SK-N-SH (cell line): ENCODE measurements around the gene WWC2. TPM values are rescaled to one million over a fixed set of nuclear protein-coding genes. Genes with fewer than 3 reads are reported as not detected.

Source experiments
- CTCF ChIA-PET: fragments of 300-600, 350-600 bp; formaldehyde crosslinking; extraction: SDS; loops from one replicate; lab custom pipeline; 2021; lab: Yijun Ruan, JAX
- POLR2A ChIA-PET: fragments of 350-600 bp; sonication (Branson Sonifier 250); formaldehyde crosslinking; extraction: SDS; loops from one replicate; lab custom pipeline; 2020; ENCODE audit warnings: antibody characterized with exemption, inconsistent platforms; lab: Yijun Ruan, JAX
- DNase-seq: peaks from one replicate; pipeline ENCODE4 v3.0.0; 2012
- H2AFZ ChIP-seq: fragments of 200-600 bp; sonication (generic); 2 replicates; pipeline ENCODE4 v1.8.1; 2016; ENCODE audit warnings: antibody characterized with exemption, mild to moderate bottlenecking, low read depth
- H3F3A ChIP-seq: fragments of 200-600 bp; sonication (generic); replicated peaks from 2 replicates; pipeline ENCODE3; 2016; ENCODE audit warnings: antibody characterized with exemption, mild to moderate bottlenecking; ENCODE audit not compliant: insufficient read depth
- H3K27ac ChIP-seq, 2 experiments: fragments of 200-500 bp in 1 of 2; fragments of 200-600 bp in 1 of 2; sonication (Bioruptor generic) in 1 of 2; sonication (generic), shearing (Covaris generic) in 1 of 2; 2 replicates each; pipeline versions ENCODE4 v1.5.1 to v1.6.1; 2014 to 2016; ENCODE audit warnings: low read depth in 2 of 2, inconsistent platforms in 1 of 2, low read length in 1 of 2, mild to moderate bottlenecking in 1 of 2, mixed read lengths in 1 of 2
- H3K27me3 ChIP-seq: fragments of 200-600 bp; sonication (generic), shearing (Covaris generic); 2 replicates; pipeline ENCODE4 v1.6.1; 2016; ENCODE audit warnings: mixed run types; ENCODE audit not compliant: insufficient read depth
- H3K36me3 ChIP-seq, 2 experiments: fragments of 200-500 bp in 1 of 2; fragments of 200-600 bp in 1 of 2; sonication (Bioruptor generic) in 1 of 2; sonication (generic) in 1 of 2; replicated peaks in 1 of 2; 2 replicates each; pipeline versions ENCODE3 to v1.5.1; 2014 to 2016; ENCODE audit warnings: low read length in 1 of 2, mild to moderate bottlenecking in 1 of 2; ENCODE audit not compliant: insufficient read depth in 2 of 2, control insufficient read depth in 1 of 2
- H3K4me1 ChIP-seq, 2 experiments: fragments of 200-500 bp in 1 of 2; fragments of 200-600 bp in 1 of 2; sonication (Bioruptor generic) in 1 of 2; sonication (generic), shearing (Covaris generic) in 1 of 2; 2 replicates each; pipeline versions ENCODE4 v1.5.1 to v1.6.1; 2014 to 2016; ENCODE audit warnings: low read depth in 1 of 2, low read length in 1 of 2, mixed run types in 1 of 2; ENCODE audit not compliant: insufficient read depth in 2 of 2, control insufficient read depth in 1 of 2
- H3K4me2 ChIP-seq: fragments of 200-600 bp; sonication (generic), shearing (Covaris generic); 2 replicates; pipeline ENCODE4 v1.6.1; 2017; ENCODE audit warnings: mixed run types
- H3K4me3 ChIP-seq, 2 experiments: fragments of 200-500 bp in 1 of 2; fragments of 200-600 bp in 1 of 2; sonication (Bioruptor generic) in 1 of 2; sonication (generic), shearing (Covaris generic) in 1 of 2; 2 replicates each; pipeline versions ENCODE4 v1.5.1 to v1.8.1; 2014 to 2016; ENCODE audit warnings: low read depth in 2 of 2, inconsistent platforms in 1 of 2, low read length in 1 of 2, mild to moderate bottlenecking in 1 of 2, mixed read lengths in 1 of 2, moderate library complexity in 1 of 2
- H3K79me2 ChIP-seq: fragments of 200-600 bp; sonication (generic); 2 replicates; pipeline ENCODE4 v1.8.1; 2017; ENCODE audit warnings: mild to moderate bottlenecking; ENCODE audit not compliant: insufficient read depth
- H3K9ac ChIP-seq: fragments of 200-600 bp; sonication (generic); 2 replicates; pipeline ENCODE4 v1.6.1; 2017; ENCODE audit warnings: mixed run types
- H3K9me2 ChIP-seq: fragments of 200-600 bp; sonication (generic); 2 replicates; pipeline ENCODE4 v1.6.1; 2017; ENCODE audit warnings: mixed run types
- H3K9me3 ChIP-seq: fragments of 200-600 bp; sonication (generic); 2 replicates; pipeline ENCODE4 v1.6.1; 2017; ENCODE audit warnings: mixed run types, mild to moderate bottlenecking, moderate library complexity
- H4K20me1 ChIP-seq: fragments of 200-600 bp; sonication (generic); 2 replicates; pipeline ENCODE4 v1.6.1; 2017; ENCODE audit warnings: mild to moderate bottlenecking, mixed run types; ENCODE audit not compliant: insufficient read depth
- EZH2phosphoT487 ChIP-seq: fragments of 200-600 bp; sonication (generic); IDR thresholded peaks from 2 replicates; pipeline ENCODE4 v1.6.1; 2017; ENCODE audit warnings: low read depth, mixed run types, mild to moderate bottlenecking, antibody characterized with exemption, moderate library complexity, borderline replicate concordance
- FOSL2 ChIP-seq: IDR thresholded peaks from 2 replicates; pipeline ENCODE4 v1.4.0; 2012; ENCODE audit warnings: low read depth, mild to moderate bottlenecking, moderate library complexity, borderline replicate concordance
- FOXM1 ChIP-seq: IDR thresholded peaks from 2 replicates; pipeline ENCODE4 v1.4.0; 2012; ENCODE audit warnings: low read depth, mild to moderate bottlenecking
- MEF2A ChIP-seq: IDR thresholded peaks from 2 replicates; pipeline ENCODE4 v1.4.0; 2012; ENCODE audit warnings: low read depth, borderline replicate concordance
- RAD21 ChIP-seq: IDR thresholded peaks from 2 replicates; pipeline ENCODE4 v1.6.1; 2012; ENCODE audit warnings: mild to moderate bottlenecking, low read length
- RCOR1 ChIP-seq: fragments of 150-350 bp; IDR thresholded peaks from 2 replicates; pipeline ENCODE4 v1.6.1; 2017; ENCODE audit warnings: antibody characterized with exemption, low read length
- RFX5 ChIP-seq: IDR thresholded peaks from 2 replicates; pipeline ENCODE4 v1.6.1; 2012; ENCODE audit warnings: mild to moderate bottlenecking, improper control_type of control experiment, low read length
- RXRA ChIP-seq: IDR thresholded peaks from 2 replicates; pipeline ENCODE4 v1.4.0; 2012; ENCODE audit warnings: low read depth, mild to moderate bottlenecking, borderline replicate concordance
- TEAD4 ChIP-seq: IDR thresholded peaks from 2 replicates; pipeline ENCODE4 v1.4.0; 2012; ENCODE audit warnings: mild to moderate bottlenecking, borderline replicate concordance; ENCODE audit not compliant: insufficient read depth
- YY1 ChIP-seq: IDR thresholded peaks from 2 replicates; pipeline ENCODE4 v1.4.0; 2012; ENCODE audit warnings: low read depth, mild to moderate bottlenecking
- ZBTB33 ChIP-seq: IDR thresholded peaks from 2 replicates; pipeline ENCODE4 v1.4.0; 2012; ENCODE audit warnings: low read depth, borderline replicate concordance
- WGBS: methylation state at CpG from one replicate; pipeline ENCODE4 v1.1.6; 2017; ENCODE audit warnings: low lambda C conversion rate; 5-methylcytosine and 5-hydroxymethylcytosine counted together
- polyA plus RNA-seq, 3 experiments: library from polyadenylated mRNA; depleted of rRNA; stranded (reverse); fragments of >200 nt; gene quantifications; 2 replicates each; pipeline ENCODE4 v1.2.3, GENCODE V29; 2012
- TF ChIP-seq, protein P1 (sequence below): IDR thresholded peaks from 2 replicates; pipeline ENCODE4 v1.4.0; 2012; ENCODE audit warnings: low read depth

Gene WWC2
- polyA plus RNA-seq, 1 of the 3 experiments (the other 2 are of a cell fraction), result 18.4 TPM

GRCh38 chr4:183211533-183211932 lies 112.5 kb downstream of the WWC2 start (continued):
- TF ChIP-seq ZBTB33 (no peak), RXRA (no peak), EZH2phosphoT487 (no peak), RAD21 (no peak)

GRCh38 chr4:183213996-183214395 lies 114.9 kb downstream of the WWC2 start:
- CTCF ChIA-PET, result interaction anchor here (1.0 kb wide), 1 partner anchor 10 kb away, joined by 4 read pairs; no protein-coding TSS in a partner anchor
- POLR2A ChIA-PET, result no interaction called here
- no peak for DNase-seq
- peaks cover 17% of the 10 kb centered on the region for H3K79me2 ChIP-seq
- H3K27ac ChIP-seq, result no peak overlapping the region
- H2AFZ ChIP-seq, result no peak overlapping the region
- 48% methylated on average over 2 of the region's 2 CpGs for WGBS
- H4K20me1 ChIP-seq, result no peaks in the 10 kb centered on the region
- no peak overlapping the region for H3K4me2 ChIP-seq
- no peaks in the 10 kb centered on the region for H3K9me3 ChIP-seq
- H3K36me3 ChIP-seq, result peaks cover 2 to 20% of the 10 kb centered on the region in 2 experiments
- H3K9me2 ChIP-seq, result no peaks in the 10 kb centered on the region
- no peak overlapping the region for H3K4me3 ChIP-seq
- TF ChIP-seq TEAD4, result no peak
- no peak for TF ChIP-seq FOSL2
- no peak for TF ChIP-seq RXRA
- TF ChIP-seq, protein P1, sequence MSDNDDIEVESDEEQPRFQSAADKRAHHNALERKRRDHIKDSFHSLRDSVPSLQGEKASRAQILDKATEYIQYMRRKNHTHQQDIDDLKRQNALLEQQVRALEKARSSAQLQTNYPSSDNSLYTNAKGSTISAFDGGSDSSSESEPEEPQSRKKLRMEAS, result no peak
- no peak for TF ChIP-seq RCOR1
- TF ChIP-seq EZH2phosphoT487, result no peak
- TF ChIP-seq RFX5, result no peak
- no peaks in the 10 kb centered on the region for H3K4me1 ChIP-seq
- H3F3A ChIP-seq, result peaks cover 4% of the 10 kb centered on the region
- no peaks in the 10 kb centered on the region for H3K27me3 ChIP-seq
- no peak overlapping the region for H3K9ac ChIP-seq

DNA sequence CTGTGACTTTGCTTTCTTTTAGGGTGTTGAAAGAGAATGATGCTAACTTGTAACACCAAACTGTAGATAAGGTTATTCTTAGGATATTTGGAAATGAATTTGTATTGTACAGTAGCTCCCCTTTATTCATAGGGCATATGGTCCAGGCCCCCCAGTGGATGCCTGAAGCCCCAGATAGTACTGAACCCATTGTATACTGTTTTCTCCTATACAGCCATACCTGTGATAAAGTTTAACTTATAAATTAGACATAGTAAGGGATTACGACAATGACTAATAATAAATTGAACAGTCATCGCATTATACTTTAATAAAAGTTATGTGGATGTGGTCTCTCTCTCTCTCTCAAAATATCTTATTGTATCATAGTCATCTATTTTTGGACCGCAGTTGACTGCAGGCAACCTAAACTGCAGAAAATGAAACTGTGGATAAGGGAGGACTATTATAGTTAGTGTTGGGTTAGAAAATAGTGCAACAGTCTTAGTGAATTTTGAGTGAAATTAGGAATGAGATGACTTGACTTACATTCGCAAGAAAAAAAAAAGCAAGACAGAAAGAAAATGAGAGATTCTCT lies 115.9 kb downstream of the WWC2 start:
- no peak overlapping the region for H3K4me2 ChIP-seq
- no peak overlapping the region for H3K9ac ChIP-seq
- no peaks in the 10 kb centered on the region for H4K20me1 ChIP-seq
- H3F3A ChIP-seq, result peaks cover 4% of the 10 kb centered on the region
- TF ChIP-seq FOXM1 (no peak), YY1 (no peak), MEF2A (peak; percentile 78; the same call in 1 of the 2 replicates), TEAD4 (no peak)
- 68% methylated on average over 4 of the region's 4 CpGs for WGBS
- H3K27me3 ChIP-seq, result no peaks in the 10 kb centered on the region
- no peaks in the 10 kb centered on the region for H3K9me3 ChIP-seq
- no peak overlapping the region for H2AFZ ChIP-seq
- H3K27ac ChIP-seq, result peak overlapping the region in 1 of 2 experiments; percentile 5; a peak in 1 of 4 replicates
- ChIA-PET CTCF (interaction anchor here (1.0 to 1.4 kb wide), 3 partner anchors 46 to 276 kb away, joined by 3 to 4 read pairs (median 3); no protein-coding TSS in a partner anchor), POLR2A (no interaction called here)
- no peaks in the 10 kb centered on the region for H3K9me2 ChIP-seq
- no peak for DNase-seq
- H3K4me1 ChIP-seq, result peaks cover 0 to 2% of the 10 kb centered on the region in 2 experiments; a peak in 1 of 4 replicates
- H3K36me3 ChIP-seq, result peaks cover 2 to 18% of the 10 kb centered on the region in 2 experiments
- no peak overlapping the region for H3K4me3 ChIP-seq
- peaks cover 11% of the 10 kb centered on the region for H3K79me2 ChIP-seq
